Measurements from ENCODE around the gene TRAPPC12.

Gene TRAPPC12

DNA sequence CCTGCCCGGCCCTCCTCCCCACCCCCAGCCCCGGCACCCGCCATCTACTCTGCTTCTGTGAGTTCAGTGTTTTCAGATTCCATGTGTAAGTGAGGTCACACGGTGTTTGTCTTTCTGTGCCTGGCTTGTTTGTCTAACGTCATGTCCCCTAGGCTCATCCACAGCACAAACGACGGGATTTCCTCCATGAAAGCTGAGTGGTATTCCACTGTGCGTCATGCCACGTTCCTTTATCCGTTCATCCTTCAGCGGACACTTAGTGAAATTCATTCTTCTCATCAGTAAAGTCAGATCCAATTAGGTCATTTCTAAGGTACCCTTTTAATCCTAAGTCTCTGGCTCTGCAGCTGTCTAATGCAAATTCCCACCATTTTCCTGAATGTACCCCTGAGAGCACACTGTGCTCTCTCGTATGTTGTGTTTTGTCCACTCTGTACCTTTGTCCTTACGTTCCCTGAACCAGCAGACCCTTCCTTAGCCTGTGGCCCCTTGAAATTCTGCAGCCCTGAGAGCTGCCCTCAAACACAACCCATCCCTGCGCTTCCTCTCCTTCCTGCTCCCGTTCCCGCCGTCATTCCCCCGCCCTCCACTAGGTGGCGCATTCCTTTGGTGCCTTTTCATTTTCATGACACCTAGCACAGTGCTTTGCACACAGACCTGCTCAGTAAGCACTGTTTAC, 44.1 kb downstream of the TRAPPC12 start:
- H3K4me3 ChIP-seq (replicated peaks in 1 of 2; ENCODE audit: low read depth in 2 of 2, low read length in 2 of 2), result no peak overlapping the region
- TF ChIP-seq CTCF (IDR thresholded peaks at IDR 0.05; ENCODE audit: low read depth, low read length), result peak; percentile 99
- DNase-seq (ENCODE audit: low read depth in 2 of 2), result peak; percentile 58 to 67

- no peak for TF ChIP-seq CTCF (IDR thresholded peaks at IDR 0.05; ENCODE audit: low read depth, low read length)
- no peak overlapping the region for H3K4me3 ChIP-seq (replicated peaks in 1 of 2; ENCODE audit: low read depth in 2 of 2, low read length in 2 of 2)
- no peak for DNase-seq (ENCODE audit: low read depth in 2 of 2)
Observed at GRCh38 chr2:3424171-3424795, 44.8 kb downstream of the TRAPPC12 start.

DNA sequence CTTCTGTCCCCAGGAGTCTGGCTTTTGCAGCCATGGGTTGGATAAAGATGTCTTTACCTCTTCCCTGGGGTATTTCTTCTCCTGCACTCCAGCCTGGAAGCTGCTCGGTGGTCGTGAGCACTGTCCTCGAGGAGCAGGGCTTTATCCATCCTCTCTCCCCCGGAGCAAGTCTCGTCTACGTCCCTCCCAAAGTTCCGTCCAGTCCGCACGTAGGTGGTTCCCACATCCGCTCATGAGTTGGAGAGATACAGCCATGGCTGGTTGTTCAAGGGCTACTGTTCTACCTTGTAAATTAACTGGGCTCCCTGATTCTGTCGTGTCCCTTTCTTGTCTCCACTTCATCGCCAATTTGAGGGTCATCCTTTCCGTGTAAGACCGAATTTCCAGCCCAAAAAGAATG, 47.1 kb downstream of the TRAPPC12 start:
- no peak for TF ChIP-seq CTCF (IDR thresholded peaks at IDR 0.05; ENCODE audit: low read depth, low read length)
- H3K4me3 ChIP-seq (replicated peaks in 1 of 2; ENCODE audit: low read depth in 2 of 2, low read length in 2 of 2), result no peak overlapping the region
- no peak for DNase-seq (ENCODE audit: low read depth in 2 of 2)

DNA sequence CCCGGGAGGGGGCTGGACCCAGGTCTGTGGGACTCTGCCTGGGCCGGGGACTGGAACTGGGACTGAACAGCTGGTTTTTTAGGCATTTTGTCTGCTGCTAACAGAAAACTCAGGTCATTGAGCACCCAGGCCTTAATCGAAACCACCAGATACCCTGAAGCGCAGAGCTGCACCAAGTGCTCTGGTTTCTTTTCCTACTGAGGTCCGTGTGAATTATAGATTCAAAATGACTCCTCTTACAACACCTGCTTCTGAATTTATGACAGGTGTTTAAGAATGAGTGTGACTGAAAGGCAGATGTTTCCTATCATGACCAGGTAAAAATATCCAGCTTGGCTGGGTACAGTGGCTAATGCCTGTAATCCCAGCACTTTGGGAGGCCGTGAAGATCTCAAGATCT, 47.8 kb downstream of the TRAPPC12 start:
- no peak for DNase-seq (ENCODE audit: low read depth in 2 of 2)
- TF ChIP-seq CTCF (IDR thresholded peaks at IDR 0.05; ENCODE audit: low read depth, low read length), result no peak
- no peak overlapping the region for H3K4me3 ChIP-seq (replicated peaks in 1 of 2; ENCODE audit: low read depth in 2 of 2, low read length in 2 of 2)

DNA sequence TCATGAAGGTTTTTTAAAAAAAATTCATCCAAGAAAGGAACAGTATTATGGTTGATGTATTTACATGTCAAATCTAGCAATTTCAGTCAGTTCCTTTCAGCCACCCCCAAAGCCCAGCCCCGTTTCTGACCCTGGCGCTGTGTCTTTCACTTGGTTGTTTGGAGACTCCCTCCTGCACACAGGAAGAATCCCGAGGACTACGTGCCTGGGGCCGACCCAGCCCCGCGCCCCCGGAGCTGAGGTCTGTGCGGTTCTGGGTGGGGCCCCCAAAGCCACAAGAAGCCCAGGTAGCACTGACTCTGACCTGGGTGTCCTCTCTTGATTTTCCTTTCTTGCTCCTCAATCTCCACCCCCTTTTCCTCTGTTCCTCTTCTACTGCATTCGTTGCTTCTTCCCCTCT, 49.1 kb downstream of the TRAPPC12 start:
- TF ChIP-seq CTCF (IDR thresholded peaks at IDR 0.05; ENCODE audit: low read depth, low read length), result no peak
- DNase-seq (ENCODE audit: low read depth in 2 of 2), result no peak
- H3K4me3 ChIP-seq (replicated peaks in 1 of 2; ENCODE audit: low read depth in 2 of 2, low read length in 2 of 2), result no peak overlapping the region

- DNase-seq (ENCODE audit: low read depth in 2 of 2), result peak; percentile 47 to 52
Observed at GRCh38 chr2:3429066-3429610, 49.6 kb downstream of the TRAPPC12 start.

More at GRCh38 chr2:3429066-3429610, 49.6 kb downstream of the TRAPPC12 start:
- H3K4me3 ChIP-seq (replicated peaks in 1 of 2; ENCODE audit: low read depth in 2 of 2, low read length in 2 of 2), result no peak overlapping the region
- no peak for TF ChIP-seq CTCF (IDR thresholded peaks at IDR 0.05; ENCODE audit: low read depth, low read length)
